Measurements from ENCODE around the gene CD63. TPM values are rescaled to one million over a fixed set of nuclear protein-coding genes. Genes with fewer than 3 reads are reported as not detected.

CD63 gene
- total and polyA plus RNA-seq, 9 of the 15 experiments (the other 6 are each of a cell fraction or from before 2014, with no cell fraction given) = 313 to 735 (median 433) TPM

DNA sequence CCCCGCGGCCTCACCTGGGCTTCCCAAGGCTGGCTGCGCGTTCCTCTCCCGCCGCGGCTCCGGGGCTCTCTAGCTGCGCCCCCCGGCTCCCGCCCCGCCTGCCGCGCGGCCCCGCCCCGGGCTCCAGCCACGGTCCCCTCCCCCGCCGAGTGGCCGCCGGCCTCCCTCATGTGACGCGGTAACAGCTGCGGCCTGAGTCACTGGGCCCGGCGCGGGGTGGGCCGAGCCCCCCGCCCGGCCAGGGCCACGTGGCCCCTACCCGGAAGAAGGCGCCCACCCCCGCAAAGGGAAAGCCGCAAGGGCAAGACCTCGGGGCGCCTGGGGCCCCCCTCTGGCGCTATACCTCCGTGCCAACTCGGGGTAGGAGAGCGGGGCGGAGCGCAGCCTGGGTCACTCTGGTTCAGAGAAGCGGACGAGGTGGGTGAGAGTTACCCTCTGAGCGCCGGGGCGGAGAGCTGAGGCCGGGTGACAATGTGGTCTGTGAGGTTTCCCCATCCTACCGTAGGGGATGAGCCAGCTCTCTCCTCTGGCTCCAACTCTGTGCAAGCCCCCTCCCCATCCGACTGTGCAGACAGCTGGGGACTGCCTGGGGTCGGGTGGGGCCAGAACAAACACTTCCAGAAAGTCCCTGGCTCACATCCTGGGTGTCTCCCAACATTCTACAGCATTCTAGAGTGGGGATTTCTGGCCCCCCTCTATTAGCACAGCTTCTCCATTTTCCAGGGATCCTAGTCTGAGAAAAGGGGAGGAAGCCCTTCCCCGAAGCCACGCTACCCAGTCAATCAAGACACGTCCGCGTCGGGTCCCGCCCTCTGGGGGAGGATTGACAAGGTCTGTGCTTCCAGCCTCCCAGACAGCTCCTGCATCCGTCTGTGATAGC lies at the start of gene CD63 (continued):
- TF ChIP-seq, protein P1, sequence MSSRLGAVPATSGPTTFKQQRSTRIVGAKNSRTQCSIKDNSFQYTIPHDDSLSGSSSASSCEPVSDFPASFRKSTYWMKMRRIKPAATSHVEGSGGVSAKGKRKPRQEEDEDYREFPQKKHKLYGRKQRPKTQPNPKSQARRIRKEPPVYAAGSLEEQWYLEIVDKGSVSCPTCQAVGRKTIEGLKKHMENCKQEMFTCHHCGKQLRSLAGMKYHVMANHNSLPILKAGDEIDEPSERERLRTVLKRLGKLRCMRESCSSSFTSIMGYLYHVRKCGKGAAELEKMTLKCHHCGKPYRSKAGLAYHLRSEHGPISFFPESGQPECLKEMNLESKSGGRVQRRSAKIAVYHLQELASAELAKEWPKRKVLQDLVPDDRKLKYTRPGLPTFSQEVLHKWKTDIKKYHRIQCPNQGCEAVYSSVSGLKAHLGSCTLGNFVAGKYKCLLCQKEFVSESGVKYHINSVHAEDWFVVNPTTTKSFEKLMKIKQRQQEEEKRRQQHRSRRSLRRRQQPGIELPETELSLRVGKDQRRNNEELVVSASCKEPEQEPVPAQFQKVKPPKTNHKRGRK (tag; IDR thresholded peaks at IDR 0.05) = no peak
- TF ChIP-seq TARDBP (IDR thresholded peaks at IDR 0.05) (peak; percentile 67; the same call in 1 of the 2 replicates), SUPT5H (IDR thresholded peaks at IDR 0.05) (peak; percentile 67; the same call in 1 of the 2 replicates), TAF9B (IDR thresholded peaks at IDR 0.05; ENCODE audit: partially characterized antibody) (peak; percentile 95), EHMT2 (IDR thresholded peaks at IDR 0.05) (no peak), LCOR (CRISPR knock-in tag; IDR thresholded peaks at IDR 0.05) (peak; percentile 63; the same call in 1 of the 2 replicates), POLR2AphosphoS5 (IDR thresholded peaks at IDR 0.05; ENCODE audit: control insufficient read depth, insufficient read depth, low read depth, low read length) (peak; percentile 56; the same call in 1 of the 2 replicates), HLTF (IDR thresholded peaks at IDR 0.05) (peak; percentile 69; the same call in 1 of the 2 replicates), TRIM24 (IDR thresholded peaks at IDR 0.05) (peak in 1 of 2 experiments; percentile 47; a peak in 1 of 4 replicates), MED1 (CRISPR knock-in tag; IDR thresholded peaks at IDR 0.05; ENCODE audit: borderline replicate concordance) (no peak), ZNF766 (CRISPR knock-in tag; conservative IDR thresholded peaks at IDR 0.05) (no peak), ZBTB8A (IDR thresholded peaks at IDR 0.05; ENCODE audit: partially characterized antibody) (no peak), RNF2 (IDR thresholded peaks at IDR 0.05) (peak; percentile 73), SRF (CRISPR knock-in tag; IDR thresholded peaks at IDR 0.05) (peak in 1 of 2 experiments; percentile 65; a peak in 1 of 4 replicates), HNRNPK (IDR thresholded peaks at IDR 0.05; ENCODE audit: low read depth, low read length, poor library complexity, severe bottlenecking) (peak; percentile 94), RAD51 (IDR thresholded peaks at IDR 0.05; ENCODE audit: borderline replicate concordance, low read depth) (peak; percentile 86)
- TF ChIP-seq, protein P2, sequence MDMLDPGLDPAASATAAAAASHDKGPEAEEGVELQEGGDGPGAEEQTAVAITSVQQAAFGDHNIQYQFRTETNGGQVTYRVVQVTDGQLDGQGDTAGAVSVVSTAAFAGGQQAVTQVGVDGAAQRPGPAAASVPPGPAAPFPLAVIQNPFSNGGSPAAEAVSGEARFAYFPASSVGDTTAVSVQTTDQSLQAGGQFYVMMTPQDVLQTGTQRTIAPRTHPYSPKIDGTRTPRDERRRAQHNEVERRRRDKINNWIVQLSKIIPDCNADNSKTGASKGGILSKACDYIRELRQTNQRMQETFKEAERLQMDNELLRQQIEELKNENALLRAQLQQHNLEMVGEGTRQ (CRISPR knock-in tag; IDR thresholded peaks at IDR 0.05) = peak; percentile 91
- TF ChIP-seq, protein P3, sequence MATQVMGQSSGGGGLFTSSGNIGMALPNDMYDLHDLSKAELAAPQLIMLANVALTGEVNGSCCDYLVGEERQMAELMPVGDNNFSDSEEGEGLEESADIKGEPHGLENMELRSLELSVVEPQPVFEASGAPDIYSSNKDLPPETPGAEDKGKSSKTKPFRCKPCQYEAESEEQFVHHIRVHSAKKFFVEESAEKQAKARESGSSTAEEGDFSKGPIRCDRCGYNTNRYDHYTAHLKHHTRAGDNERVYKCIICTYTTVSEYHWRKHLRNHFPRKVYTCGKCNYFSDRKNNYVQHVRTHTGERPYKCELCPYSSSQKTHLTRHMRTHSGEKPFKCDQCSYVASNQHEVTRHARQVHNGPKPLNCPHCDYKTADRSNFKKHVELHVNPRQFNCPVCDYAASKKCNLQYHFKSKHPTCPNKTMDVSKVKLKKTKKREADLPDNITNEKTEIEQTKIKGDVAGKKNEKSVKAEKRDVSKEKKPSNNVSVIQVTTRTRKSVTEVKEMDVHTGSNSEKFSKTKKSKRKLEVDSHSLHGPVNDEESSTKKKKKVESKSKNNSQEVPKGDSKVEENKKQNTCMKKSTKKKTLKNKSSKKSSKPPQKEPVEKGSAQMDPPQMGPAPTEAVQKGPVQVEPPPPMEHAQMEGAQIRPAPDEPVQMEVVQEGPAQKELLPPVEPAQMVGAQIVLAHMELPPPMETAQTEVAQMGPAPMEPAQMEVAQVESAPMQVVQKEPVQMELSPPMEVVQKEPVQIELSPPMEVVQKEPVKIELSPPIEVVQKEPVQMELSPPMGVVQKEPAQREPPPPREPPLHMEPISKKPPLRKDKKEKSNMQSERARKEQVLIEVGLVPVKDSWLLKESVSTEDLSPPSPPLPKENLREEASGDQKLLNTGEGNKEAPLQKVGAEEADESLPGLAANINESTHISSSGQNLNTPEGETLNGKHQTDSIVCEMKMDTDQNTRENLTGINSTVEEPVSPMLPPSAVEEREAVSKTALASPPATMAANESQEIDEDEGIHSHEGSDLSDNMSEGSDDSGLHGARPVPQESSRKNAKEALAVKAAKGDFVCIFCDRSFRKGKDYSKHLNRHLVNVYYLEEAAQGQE (IDR thresholded peaks at IDR 0.05; ENCODE audit: borderline replicate concordance) = peak; percentile 60
- TF ChIP-seq, protein P3 (CRISPR knock-in tag; IDR thresholded peaks at IDR 0.05; ENCODE audit: low read depth) = no peak

Data from K562 (cell line).